SK-N-SH (cell line): ENCODE measurements around the gene SKI. TPM values are rescaled to one million over a fixed set of nuclear protein-coding genes. Genes with fewer than 3 reads are reported as not detected.

Source experiments
- CTCF ChIA-PET: fragments of 300-600, 350-600 bp; formaldehyde crosslinking; extraction: SDS; loops from one replicate; lab custom pipeline; 2021; lab: Yijun Ruan, JAX
- POLR2A ChIA-PET: fragments of 350-600 bp; sonication (Branson Sonifier 250); formaldehyde crosslinking; extraction: SDS; loops from one replicate; lab custom pipeline; 2020; ENCODE audit warnings: antibody characterized with exemption, inconsistent platforms; lab: Yijun Ruan, JAX
- DNase-seq: peaks from one replicate; pipeline ENCODE4 v3.0.0; 2012
- H2AFZ ChIP-seq: fragments of 200-600 bp; sonication (generic); 2 replicates; pipeline ENCODE4 v1.8.1; 2016; ENCODE audit warnings: antibody characterized with exemption, mild to moderate bottlenecking, low read depth
- H3F3A ChIP-seq: fragments of 200-600 bp; sonication (generic); replicated peaks from 2 replicates; pipeline ENCODE3; 2016; ENCODE audit warnings: antibody characterized with exemption, mild to moderate bottlenecking; ENCODE audit not compliant: insufficient read depth
- H3K27ac ChIP-seq, 2 experiments: fragments of 200-500 bp in 1 of 2; fragments of 200-600 bp in 1 of 2; sonication (Bioruptor generic) in 1 of 2; sonication (generic), shearing (Covaris generic) in 1 of 2; 2 replicates each; pipeline versions ENCODE4 v1.5.1 to v1.6.1; 2014 to 2016; ENCODE audit warnings: low read depth in 2 of 2, inconsistent platforms in 1 of 2, low read length in 1 of 2, mild to moderate bottlenecking in 1 of 2, mixed read lengths in 1 of 2
- H3K27me3 ChIP-seq: fragments of 200-600 bp; sonication (generic), shearing (Covaris generic); 2 replicates; pipeline ENCODE4 v1.6.1; 2016; ENCODE audit warnings: mixed run types; ENCODE audit not compliant: insufficient read depth
- H3K36me3 ChIP-seq, 2 experiments: fragments of 200-500 bp in 1 of 2; fragments of 200-600 bp in 1 of 2; sonication (Bioruptor generic) in 1 of 2; sonication (generic) in 1 of 2; replicated peaks in 1 of 2; 2 replicates each; pipeline versions ENCODE3 to v1.5.1; 2014 to 2016; ENCODE audit warnings: low read length in 1 of 2, mild to moderate bottlenecking in 1 of 2; ENCODE audit not compliant: insufficient read depth in 2 of 2, control insufficient read depth in 1 of 2
- H3K4me1 ChIP-seq, 2 experiments: fragments of 200-500 bp in 1 of 2; fragments of 200-600 bp in 1 of 2; sonication (Bioruptor generic) in 1 of 2; sonication (generic), shearing (Covaris generic) in 1 of 2; 2 replicates each; pipeline versions ENCODE4 v1.5.1 to v1.6.1; 2014 to 2016; ENCODE audit warnings: low read depth in 1 of 2, low read length in 1 of 2, mixed run types in 1 of 2; ENCODE audit not compliant: insufficient read depth in 2 of 2, control insufficient read depth in 1 of 2
- H3K4me2 ChIP-seq: fragments of 200-600 bp; sonication (generic), shearing (Covaris generic); 2 replicates; pipeline ENCODE4 v1.6.1; 2017; ENCODE audit warnings: mixed run types
- H3K4me3 ChIP-seq, 2 experiments: fragments of 200-500 bp in 1 of 2; fragments of 200-600 bp in 1 of 2; sonication (Bioruptor generic) in 1 of 2; sonication (generic), shearing (Covaris generic) in 1 of 2; 2 replicates each; pipeline versions ENCODE4 v1.5.1 to v1.8.1; 2014 to 2016; ENCODE audit warnings: low read depth in 2 of 2, inconsistent platforms in 1 of 2, low read length in 1 of 2, mild to moderate bottlenecking in 1 of 2, mixed read lengths in 1 of 2, moderate library complexity in 1 of 2
- H3K79me2 ChIP-seq: fragments of 200-600 bp; sonication (generic); 2 replicates; pipeline ENCODE4 v1.8.1; 2017; ENCODE audit warnings: mild to moderate bottlenecking; ENCODE audit not compliant: insufficient read depth
- H3K9ac ChIP-seq: fragments of 200-600 bp; sonication (generic); 2 replicates; pipeline ENCODE4 v1.6.1; 2017; ENCODE audit warnings: mixed run types
- H3K9me2 ChIP-seq: fragments of 200-600 bp; sonication (generic); 2 replicates; pipeline ENCODE4 v1.6.1; 2017; ENCODE audit warnings: mixed run types
- H3K9me3 ChIP-seq: fragments of 200-600 bp; sonication (generic); 2 replicates; pipeline ENCODE4 v1.6.1; 2017; ENCODE audit warnings: mixed run types, mild to moderate bottlenecking, moderate library complexity
- H4K20me1 ChIP-seq: fragments of 200-600 bp; sonication (generic); 2 replicates; pipeline ENCODE4 v1.6.1; 2017; ENCODE audit warnings: mild to moderate bottlenecking, mixed run types; ENCODE audit not compliant: insufficient read depth
- CTCF ChIP-seq: fragments of 200-600 bp; sonication (generic); IDR thresholded peaks from 2 replicates; pipeline ENCODE4 v1.6.1; 2017; ENCODE audit warnings: antibody characterized with exemption, mild to moderate bottlenecking, moderate library complexity
- EP300 ChIP-seq, 2 experiments: IDR thresholded peaks; 2 replicates each; pipeline versions ENCODE4 v1.4.0 to v1.6.1; 2012; ENCODE audit warnings: borderline replicate concordance in 1 of 2, low read depth in 1 of 2, low read length in 1 of 2
- EZH2phosphoT487 ChIP-seq: fragments of 200-600 bp; sonication (generic); IDR thresholded peaks from 2 replicates; pipeline ENCODE4 v1.6.1; 2017; ENCODE audit warnings: low read depth, mixed run types, mild to moderate bottlenecking, antibody characterized with exemption, moderate library complexity, borderline replicate concordance
- GATA2 ChIP-seq: sonication (generic); formaldehyde crosslinking; IDR thresholded peaks from 2 replicates; pipeline ENCODE4 v1.5.0; 2020; ENCODE audit warnings: mild to moderate bottlenecking, missing genetic modification reagents
- MEF2A ChIP-seq: IDR thresholded peaks from 2 replicates; pipeline ENCODE4 v1.4.0; 2012; ENCODE audit warnings: low read depth, borderline replicate concordance
- NFIC ChIP-seq: IDR thresholded peaks from 2 replicates; pipeline ENCODE4 v1.4.0; 2012; ENCODE audit warnings: borderline replicate concordance
- PBX3 ChIP-seq: IDR thresholded peaks from 2 replicates; pipeline ENCODE4; 2012
- POLR2AphosphoS5 ChIP-seq: IDR thresholded peaks from 2 replicates; pipeline ENCODE4 v1.6.1; 2012; ENCODE audit warnings: low read depth, low read length
- RAD21 ChIP-seq: IDR thresholded peaks from 2 replicates; pipeline ENCODE4 v1.6.1; 2012; ENCODE audit warnings: mild to moderate bottlenecking, low read length
- RCOR1 ChIP-seq: fragments of 150-350 bp; IDR thresholded peaks from 2 replicates; pipeline ENCODE4 v1.6.1; 2017; ENCODE audit warnings: antibody characterized with exemption, low read length
- TAF1 ChIP-seq: IDR thresholded peaks from 2 replicates; pipeline ENCODE4 v1.6.1; 2012; ENCODE audit warnings: low read depth, mild to moderate bottlenecking, low read length, moderate library complexity, borderline replicate concordance
- TEAD4 ChIP-seq: IDR thresholded peaks from 2 replicates; pipeline ENCODE4 v1.4.0; 2012; ENCODE audit warnings: mild to moderate bottlenecking, borderline replicate concordance; ENCODE audit not compliant: insufficient read depth
- YY1 ChIP-seq: IDR thresholded peaks from 2 replicates; pipeline ENCODE4 v1.4.0; 2012; ENCODE audit warnings: low read depth, mild to moderate bottlenecking
- WGBS: methylation state at CpG from one replicate; pipeline ENCODE4 v1.1.6; 2017; ENCODE audit warnings: low lambda C conversion rate; 5-methylcytosine and 5-hydroxymethylcytosine counted together
- polyA plus RNA-seq, 3 experiments: library from polyadenylated mRNA; depleted of rRNA; stranded (reverse); fragments of >200 nt; gene quantifications; 2 replicates each; pipeline ENCODE4 v1.2.3, GENCODE V29; 2012
- TF ChIP-seq, protein P1 (sequence below): fragments of 150-350 bp; IDR thresholded peaks from 2 replicates; pipeline ENCODE4 v1.6.1; 2016; ENCODE audit warnings: mild to moderate bottlenecking, low read depth, low read length
- TF ChIP-seq, protein P2 (sequence below): fragments of 150-350 bp; IDR thresholded peaks from 2 replicates; pipeline ENCODE4 v1.6.1; 2017; ENCODE audit warnings: antibody characterized with exemption, low read length, low read depth, borderline replicate concordance
- TF ChIP-seq, protein P3 (sequence below): IDR thresholded peaks from 2 replicates; pipeline ENCODE4 v1.6.1; 2012; ENCODE audit warnings: mild to moderate bottlenecking, low read depth, low read length, moderate library complexity

SKI gene
- polyA plus RNA-seq, 1 of the 3 experiments (the other 2 are of a cell fraction) = 7.2 TPM

- TF ChIP-seq, protein P1, sequence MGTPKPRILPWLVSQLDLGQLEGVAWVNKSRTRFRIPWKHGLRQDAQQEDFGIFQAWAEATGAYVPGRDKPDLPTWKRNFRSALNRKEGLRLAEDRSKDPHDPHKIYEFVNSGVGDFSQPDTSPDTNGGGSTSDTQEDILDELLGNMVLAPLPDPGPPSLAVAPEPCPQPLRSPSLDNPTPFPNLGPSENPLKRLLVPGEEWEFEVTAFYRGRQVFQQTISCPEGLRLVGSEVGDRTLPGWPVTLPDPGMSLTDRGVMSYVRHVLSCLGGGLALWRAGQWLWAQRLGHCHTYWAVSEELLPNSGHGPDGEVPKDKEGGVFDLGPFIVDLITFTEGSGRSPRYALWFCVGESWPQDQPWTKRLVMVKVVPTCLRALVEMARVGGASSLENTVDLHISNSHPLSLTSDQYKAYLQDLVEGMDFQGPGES = no peak
- TF ChIP-seq RAD21 (no peak), YY1 (no peak), RCOR1 (no peak), MEF2A (no peak), CTCF (no peak), TEAD4 (no peak), EP300 (IDR thresholded peaks at IDR 0.05; ENCODE audit: borderline replicate concordance in 1 of 2, low read depth in 1 of 2, low read length in 1 of 2) (no peak)
- TF ChIP-seq, protein P2, sequence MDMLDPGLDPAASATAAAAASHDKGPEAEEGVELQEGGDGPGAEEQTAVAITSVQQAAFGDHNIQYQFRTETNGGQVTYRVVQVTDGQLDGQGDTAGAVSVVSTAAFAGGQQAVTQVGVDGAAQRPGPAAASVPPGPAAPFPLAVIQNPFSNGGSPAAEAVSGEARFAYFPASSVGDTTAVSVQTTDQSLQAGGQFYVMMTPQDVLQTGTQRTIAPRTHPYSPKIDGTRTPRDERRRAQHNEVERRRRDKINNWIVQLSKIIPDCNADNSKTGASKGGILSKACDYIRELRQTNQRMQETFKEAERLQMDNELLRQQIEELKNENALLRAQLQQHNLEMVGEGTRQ = no peak
- TF ChIP-seq, protein P3, sequence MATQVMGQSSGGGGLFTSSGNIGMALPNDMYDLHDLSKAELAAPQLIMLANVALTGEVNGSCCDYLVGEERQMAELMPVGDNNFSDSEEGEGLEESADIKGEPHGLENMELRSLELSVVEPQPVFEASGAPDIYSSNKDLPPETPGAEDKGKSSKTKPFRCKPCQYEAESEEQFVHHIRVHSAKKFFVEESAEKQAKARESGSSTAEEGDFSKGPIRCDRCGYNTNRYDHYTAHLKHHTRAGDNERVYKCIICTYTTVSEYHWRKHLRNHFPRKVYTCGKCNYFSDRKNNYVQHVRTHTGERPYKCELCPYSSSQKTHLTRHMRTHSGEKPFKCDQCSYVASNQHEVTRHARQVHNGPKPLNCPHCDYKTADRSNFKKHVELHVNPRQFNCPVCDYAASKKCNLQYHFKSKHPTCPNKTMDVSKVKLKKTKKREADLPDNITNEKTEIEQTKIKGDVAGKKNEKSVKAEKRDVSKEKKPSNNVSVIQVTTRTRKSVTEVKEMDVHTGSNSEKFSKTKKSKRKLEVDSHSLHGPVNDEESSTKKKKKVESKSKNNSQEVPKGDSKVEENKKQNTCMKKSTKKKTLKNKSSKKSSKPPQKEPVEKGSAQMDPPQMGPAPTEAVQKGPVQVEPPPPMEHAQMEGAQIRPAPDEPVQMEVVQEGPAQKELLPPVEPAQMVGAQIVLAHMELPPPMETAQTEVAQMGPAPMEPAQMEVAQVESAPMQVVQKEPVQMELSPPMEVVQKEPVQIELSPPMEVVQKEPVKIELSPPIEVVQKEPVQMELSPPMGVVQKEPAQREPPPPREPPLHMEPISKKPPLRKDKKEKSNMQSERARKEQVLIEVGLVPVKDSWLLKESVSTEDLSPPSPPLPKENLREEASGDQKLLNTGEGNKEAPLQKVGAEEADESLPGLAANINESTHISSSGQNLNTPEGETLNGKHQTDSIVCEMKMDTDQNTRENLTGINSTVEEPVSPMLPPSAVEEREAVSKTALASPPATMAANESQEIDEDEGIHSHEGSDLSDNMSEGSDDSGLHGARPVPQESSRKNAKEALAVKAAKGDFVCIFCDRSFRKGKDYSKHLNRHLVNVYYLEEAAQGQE = no peak
Observed at GRCh38 chr1:2344744-2345296, 116.7 kb downstream of the SKI start (continued).

GRCh38 chr1:2345297-2346075, 117.4 kb downstream of the SKI start:
- H3K4me2 ChIP-seq = no peak overlapping the region
- DNase-seq = no peak
- H3F3A ChIP-seq = no peaks in the 10 kb centered on the region
- no peak overlapping the region for H2AFZ ChIP-seq
- H3K79me2 ChIP-seq = no peaks in the 10 kb centered on the region
- H3K27ac ChIP-seq = no peak overlapping the region; a peak in 1 of 4 replicates
- no peak overlapping the region for H3K4me3 ChIP-seq
- H3K27me3 ChIP-seq = no peaks in the 10 kb centered on the region
- no peak overlapping the region for H3K9ac ChIP-seq
- no peaks in the 10 kb centered on the region for H3K9me2 ChIP-seq
- CTCF ChIA-PET = interaction anchor here (1.9 kb wide), 1 partner anchor 36 kb away, joined by 12 read pairs; no protein-coding TSS in a partner anchor
- H3K9me3 ChIP-seq = no peaks in the 10 kb centered on the region
- 76% methylated on average over 5 of the region's 24 CpGs for WGBS
- no peaks in the 10 kb centered on the region for H4K20me1 ChIP-seq
- peaks cover 0 to 20% of the 10 kb centered on the region in 2 experiments; a peak in 1 of 4 replicates for H3K4me1 ChIP-seq
- POLR2A ChIA-PET = no interaction called here
- no peaks in the 10 kb centered on the region for H3K36me3 ChIP-seq
- no peak for TF ChIP-seq EZH2phosphoT487
- no peak; the same call in 1 of the 2 replicates for TF ChIP-seq GATA2 (CRISPR knock-in tag)
- TF ChIP-seq TEAD4 = no peak
- no peak for TF ChIP-seq POLR2AphosphoS5
- TF ChIP-seq PBX3 = no peak
- TF ChIP-seq TAF1 = no peak
- no peak for TF ChIP-seq NFIC
- TF ChIP-seq YY1 = no peak
